ENCODE data around the gene TSFM. TPM values are rescaled to one million over a fixed set of nuclear protein-coding genes. Genes with fewer than 3 reads are reported as not detected.

TSFM gene
- total and polyA plus RNA-seq, 9 of the 15 experiments (the other 6 are each of a cell fraction or from before 2014, with no cell fraction given) = 44.6 to 198 (median 60.2) TPM

DNA sequence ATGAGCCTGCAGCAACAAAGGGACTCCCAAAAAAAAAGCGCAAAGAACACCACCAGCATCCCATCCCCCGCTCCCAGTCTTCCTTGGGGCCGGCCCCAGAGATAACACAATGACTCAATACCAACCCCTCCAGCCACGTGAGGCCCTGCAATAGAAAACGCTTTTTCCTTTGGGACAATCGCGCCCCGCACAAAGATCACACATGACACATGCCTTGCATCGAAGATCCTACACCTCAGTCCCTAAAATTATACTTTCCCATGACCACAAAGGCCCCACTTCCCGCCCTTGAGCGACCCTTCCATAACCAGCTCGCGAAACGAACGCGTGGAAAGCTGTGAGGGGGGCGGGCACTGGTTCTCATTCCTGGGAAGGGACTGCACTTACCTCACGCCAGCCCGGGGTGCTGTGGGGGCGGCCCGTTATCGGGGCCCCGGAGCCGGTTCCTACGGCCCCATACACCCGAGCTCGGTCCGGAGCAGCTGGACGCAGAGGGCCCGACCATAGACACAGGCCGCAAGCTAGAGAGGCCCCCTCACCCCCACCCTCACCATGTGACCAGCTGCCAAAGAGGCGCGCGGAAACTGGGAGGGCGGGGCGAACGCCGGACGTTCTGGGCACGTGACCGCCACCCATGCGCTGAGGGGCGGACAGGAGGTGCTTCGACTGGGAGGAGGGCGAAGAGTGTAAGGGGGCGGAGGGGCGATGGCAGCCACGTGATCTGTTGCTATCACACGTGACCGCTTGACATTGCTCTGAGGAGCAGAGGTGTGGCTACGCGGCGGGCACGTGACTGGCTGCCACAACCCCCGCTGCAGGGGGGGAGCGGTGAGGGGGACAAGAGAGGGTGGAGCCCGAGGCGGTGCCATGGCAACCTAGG lies 30.6 kb upstream of the TSFM start, which contains the start of gene CDK4 (continued):
- TF ChIP-seq, protein P1, sequence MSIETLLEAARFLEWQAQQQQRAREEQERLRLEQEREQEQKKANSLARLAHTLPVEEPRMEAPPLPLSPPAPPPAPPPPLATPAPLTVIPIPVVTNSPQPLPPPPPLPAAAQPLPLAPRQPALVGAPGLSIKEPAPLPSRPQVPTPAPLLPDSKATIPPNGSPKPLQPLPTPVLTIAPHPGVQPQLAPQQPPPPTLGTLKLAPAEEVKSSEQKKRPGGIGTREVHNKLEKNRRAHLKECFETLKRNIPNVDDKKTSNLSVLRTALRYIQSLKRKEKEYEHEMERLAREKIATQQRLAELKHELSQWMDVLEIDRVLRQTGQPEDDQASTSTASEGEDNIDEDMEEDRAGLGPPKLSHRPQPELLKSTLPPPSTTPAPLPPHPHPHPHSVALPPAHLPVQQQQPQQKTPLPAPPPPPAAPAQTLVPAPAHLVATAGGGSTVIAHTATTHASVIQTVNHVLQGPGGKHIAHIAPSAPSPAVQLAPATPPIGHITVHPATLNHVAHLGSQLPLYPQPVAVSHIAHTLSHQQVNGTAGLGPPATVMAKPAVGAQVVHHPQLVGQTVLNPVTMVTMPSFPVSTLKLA (conservative IDR thresholded peaks at IDR 0.05) = peak; percentile 100
- TF ChIP-seq, protein P2, sequence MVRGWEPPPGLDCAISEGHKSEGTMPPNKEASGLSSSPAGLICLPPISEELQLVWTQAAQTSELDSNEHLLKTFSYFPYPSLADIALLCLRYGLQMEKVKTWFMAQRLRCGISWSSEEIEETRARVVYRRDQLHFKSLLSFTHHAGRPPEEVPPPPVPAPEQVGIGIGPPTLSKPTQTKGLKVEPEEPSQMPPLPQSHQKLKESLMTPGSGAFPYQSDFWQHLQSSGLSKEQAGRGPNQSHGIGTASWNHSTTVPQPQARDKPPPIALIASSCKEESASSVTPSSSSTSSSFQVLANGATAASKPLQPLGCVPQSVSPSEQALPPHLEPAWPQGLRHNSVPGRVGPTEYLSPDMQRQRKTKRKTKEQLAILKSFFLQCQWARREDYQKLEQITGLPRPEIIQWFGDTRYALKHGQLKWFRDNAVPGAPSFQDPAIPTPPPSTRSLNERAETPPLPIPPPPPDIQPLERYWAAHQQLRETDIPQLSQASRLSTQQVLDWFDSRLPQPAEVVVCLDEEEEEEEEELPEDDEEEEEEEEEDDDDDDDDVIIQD (CRISPR knock-in tag; IDR thresholded peaks at IDR 0.05) = 0 out of 2 replicates have a peak, but pooled peaks have one; percentile 7
- TF ChIP-seq CHD2 (IDR thresholded peaks at IDR 0.05; ENCODE audit: low read depth, low read length) (peak; percentile 51; the same call in 1 of the 2 replicates), PRMT5 (CRISPR knock-in tag; IDR thresholded peaks at IDR 0.05) (peak; percentile 81), MYNN (IDR thresholded peaks at IDR 0.05) (peak; percentile 57; the same call in 1 of the 2 replicates), MYNN (CRISPR knock-in tag; IDR thresholded peaks at IDR 0.05) (no peak), KLF16 (IDR thresholded peaks at IDR 0.05) (no peak), SAFB (IDR thresholded peaks at IDR 0.05; ENCODE audit: borderline replicate concordance, low read depth, low read length) (no peak), SMAD1 (IDR thresholded peaks at IDR 0.05; ENCODE audit: low read depth, low read length, partially characterized antibody) (no peak), CUX1 (CRISPR knock-in tag; IDR thresholded peaks at IDR 0.05) (peak; percentile 8; the same call in 1 of the 2 replicates), SREBF2 (CRISPR knock-in tag; IDR thresholded peaks at IDR 0.05) (peak; percentile 62; the same call in 1 of the 2 replicates), TAF1 (IDR thresholded peaks at IDR 0.05; ENCODE audit: control insufficient read depth, extremely low read depth, insufficient read depth, low read length, severe bottlenecking) (peak; percentile 66), ZNF124 (CRISPR knock-in tag; IDR thresholded peaks at IDR 0.05) (no peak), POLR2H (tag; IDR thresholded peaks at IDR 0.05; ENCODE audit: low read depth) (peak; percentile 88), NR2C2 (CRISPR knock-in tag; IDR thresholded peaks at IDR 0.05) (peak; percentile 69), NR2C2 (tag; IDR thresholded peaks at IDR 0.05) (no peak; the same call in none of the 2 replicates), GABPB1 (CRISPR knock-in tag; IDR thresholded peaks at IDR 0.05) (peak; percentile 91)
- TF ChIP-seq, protein P3, sequence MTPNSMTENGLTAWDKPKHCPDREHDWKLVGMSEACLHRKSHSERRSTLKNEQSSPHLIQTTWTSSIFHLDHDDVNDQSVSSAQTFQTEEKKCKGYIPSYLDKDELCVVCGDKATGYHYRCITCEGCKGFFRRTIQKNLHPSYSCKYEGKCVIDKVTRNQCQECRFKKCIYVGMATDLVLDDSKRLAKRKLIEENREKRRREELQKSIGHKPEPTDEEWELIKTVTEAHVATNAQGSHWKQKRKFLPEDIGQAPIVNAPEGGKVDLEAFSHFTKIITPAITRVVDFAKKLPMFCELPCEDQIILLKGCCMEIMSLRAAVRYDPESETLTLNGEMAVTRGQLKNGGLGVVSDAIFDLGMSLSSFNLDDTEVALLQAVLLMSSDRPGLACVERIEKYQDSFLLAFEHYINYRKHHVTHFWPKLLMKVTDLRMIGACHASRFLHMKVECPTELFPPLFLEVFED (CRISPR knock-in tag; conservative IDR thresholded peaks at IDR 0.05) = peak; percentile 60; the same call in 1 of the 2 replicates

Measured in K562 (cell line).